ENCODE results near the gene MDP1.
A peak's percentile ranks its signal among the peaks of the same experiment; 100 is the strongest.

The MDP1 gene

GRCh38 chr14:24232645-24233537, 17.0 kb upstream of the MDP1 start, which contains the start of gene GMPR2:
GMPR2 (plus strand) TSS chr14:24232929; CDS start chr14:24233254, 325 bp downstream.
- H3K27me3 ChIP-seq, result no peaks in the 10 kb centered on the region
- H3K36me3 ChIP-seq, result peaks cover 22% of the 10 kb centered on the region
- TF ChIP-seq, protein P1, sequence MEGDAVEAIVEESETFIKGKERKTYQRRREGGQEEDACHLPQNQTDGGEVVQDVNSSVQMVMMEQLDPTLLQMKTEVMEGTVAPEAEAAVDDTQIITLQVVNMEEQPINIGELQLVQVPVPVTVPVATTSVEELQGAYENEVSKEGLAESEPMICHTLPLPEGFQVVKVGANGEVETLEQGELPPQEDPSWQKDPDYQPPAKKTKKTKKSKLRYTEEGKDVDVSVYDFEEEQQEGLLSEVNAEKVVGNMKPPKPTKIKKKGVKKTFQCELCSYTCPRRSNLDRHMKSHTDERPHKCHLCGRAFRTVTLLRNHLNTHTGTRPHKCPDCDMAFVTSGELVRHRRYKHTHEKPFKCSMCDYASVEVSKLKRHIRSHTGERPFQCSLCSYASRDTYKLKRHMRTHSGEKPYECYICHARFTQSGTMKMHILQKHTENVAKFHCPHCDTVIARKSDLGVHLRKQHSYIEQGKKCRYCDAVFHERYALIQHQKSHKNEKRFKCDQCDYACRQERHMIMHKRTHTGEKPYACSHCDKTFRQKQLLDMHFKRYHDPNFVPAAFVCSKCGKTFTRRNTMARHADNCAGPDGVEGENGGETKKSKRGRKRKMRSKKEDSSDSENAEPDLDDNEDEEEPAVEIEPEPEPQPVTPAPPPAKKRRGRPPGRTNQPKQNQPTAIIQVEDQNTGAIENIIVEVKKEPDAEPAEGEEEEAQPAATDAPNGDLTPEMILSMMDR (IDR thresholded peaks at IDR 0.05; ENCODE audit: low read depth, low read length), result no peak
- H3K9me3 ChIP-seq, result no peaks in the 10 kb centered on the region
- H3K4me1 ChIP-seq, result peaks cover 4% of the 10 kb centered on the region; the same call in 1 of the 2 replicates
- H3K4me3 ChIP-seq (ENCODE audit: low read depth, low read length), result peak within 1 kb of the TSS; percentile 90
- DNase-seq, result no peak

DNA sequence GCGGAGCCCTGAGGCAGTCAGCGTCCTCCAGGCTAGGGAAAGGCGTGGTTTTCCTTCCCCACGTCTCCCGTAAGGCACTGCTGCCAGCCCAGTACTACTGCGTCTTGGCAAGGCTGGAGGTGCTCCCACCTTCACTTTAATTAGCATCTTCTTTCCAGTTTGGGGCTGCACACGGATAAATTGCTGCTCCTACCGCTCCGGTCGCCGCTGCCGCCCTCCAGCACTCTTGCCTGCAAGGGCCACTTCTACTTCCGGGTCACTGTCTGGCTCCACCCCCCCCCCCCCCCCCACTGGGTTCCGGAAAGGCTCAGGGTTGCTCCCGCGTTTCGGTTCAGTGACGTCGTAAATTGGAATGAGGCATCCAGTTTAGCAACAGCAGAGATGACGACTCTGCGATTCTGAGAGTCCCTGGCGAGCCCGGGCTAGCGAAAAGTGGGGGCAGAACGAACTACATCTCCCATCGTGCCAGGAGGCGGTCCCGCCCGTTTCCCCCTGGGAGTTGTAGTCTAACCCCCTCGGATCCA, 16.3 kb upstream of the MDP1 start, which contains the start of gene NEDD8:
Gene NEDD8 (minus strand): TSS at position 247 of the 524 bp plus-strand sequence. CDS start 100 bp downstream, at position 147.
- Histone ChIP-seq H3K9me3 (no peaks in the 10 kb centered on the region), H3K4me1 (peaks cover 4% of the 10 kb centered on the region; the same call in 1 of the 2 replicates), H3K36me3 (peaks cover 25% of the 10 kb centered on the region), H3K4me3 (ENCODE audit: low read depth, low read length) (peak within 1 kb of the TSS; percentile 90), H3K27me3 (no peaks in the 10 kb centered on the region)
- TF ChIP-seq, protein P1 (IDR thresholded peaks at IDR 0.05; ENCODE audit: low read depth, low read length), result no peak
- peak; percentile 90 for DNase-seq

- TF ChIP-seq, protein P1 (IDR thresholded peaks at IDR 0.05; ENCODE audit: low read depth, low read length), result no peak
- no peak for DNase-seq
- Histone ChIP-seq H3K9me3 (no peaks in the 10 kb centered on the region), H3K4me3 (ENCODE audit: low read depth, low read length) (peak overlapping the region; percentile 90), H3K36me3 (peaks cover 19% of the 10 kb centered on the region), H3K4me1 (peaks cover 4% of the 10 kb centered on the region; the same call in 1 of the 2 replicates), H3K27me3 (no peaks in the 10 kb centered on the region)
Measured at GRCh38 chr14:24231263-24232120, 15.6 kb upstream of the MDP1 start.

DNA sequence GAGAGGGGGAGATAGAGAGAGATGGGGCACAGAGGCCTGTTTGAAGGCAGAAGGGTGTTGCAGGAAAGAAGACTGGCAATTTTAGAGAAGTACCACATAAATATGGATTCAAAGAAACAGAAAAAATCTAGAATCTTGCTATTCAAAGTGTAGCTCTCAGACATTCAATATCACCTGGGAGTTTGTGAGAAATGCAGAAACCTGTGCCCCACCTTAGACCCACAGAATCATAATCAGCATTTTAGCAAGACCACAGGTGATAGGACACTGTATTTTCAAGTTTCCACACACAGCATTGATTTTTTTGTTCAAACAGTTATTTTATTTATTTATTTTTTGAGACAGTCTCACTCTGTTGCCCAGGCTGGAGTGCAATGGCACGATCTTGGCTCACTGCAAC, 13.0 kb upstream of the MDP1 start:
- H3K36me3 ChIP-seq, result peaks cover 14% of the 10 kb centered on the region
- no peaks in the 10 kb centered on the region for H3K27me3 ChIP-seq
- peaks cover 4% of the 10 kb centered on the region; the same call in 1 of the 2 replicates for H3K4me1 ChIP-seq
- H3K9me3 ChIP-seq, result no peaks in the 10 kb centered on the region
- no peak overlapping the region for H3K4me3 ChIP-seq (ENCODE audit: low read depth, low read length)
- TF ChIP-seq, protein P1 (IDR thresholded peaks at IDR 0.05; ENCODE audit: low read depth, low read length), result no peak
- no peak for DNase-seq

GRCh38 chr14:24226473-24226872, 10.6 kb upstream of the MDP1 start:
- TF ChIP-seq, protein P1 (IDR thresholded peaks at IDR 0.05; ENCODE audit: low read depth, low read length), result no peak

More at GRCh38 chr14:24226473-24226872, 10.6 kb upstream of the MDP1 start:
- no peak for DNase-seq
- Histone ChIP-seq H3K4me1 (no peaks in the 10 kb centered on the region), H3K27me3 (no peaks in the 10 kb centered on the region), H3K36me3 (peaks cover 14% of the 10 kb centered on the region), H3K4me3 (ENCODE audit: low read depth, low read length) (no peak overlapping the region), H3K9me3 (no peaks in the 10 kb centered on the region)

Data from BE2C (cell line).